Endodermal cell (in vitro differentiated cells): ENCODE results near the gene METTL2B. TPM values are rescaled to one million over a fixed set of nuclear protein-coding genes. Genes with fewer than 3 reads are reported as not detected.

Experiments
- DNase-seq: peaks from one replicate; pipeline ENCODE4 v3.0.0-alpha.2; 2017
- H3K27ac ChIP-seq: 2 replicates; pipeline ENCODE4 v1.5.1; 2013; ENCODE audit warnings: mild to moderate bottlenecking, low read depth, low read length, moderate library complexity
- H3K27me3 ChIP-seq: 2 replicates; pipeline ENCODE4 v1.6.1; 2013; ENCODE audit warnings: mild to moderate bottlenecking, low read length, moderate library complexity; ENCODE audit not compliant: insufficient read depth, control insufficient read depth, poor library complexity, severe bottlenecking
- H3K36me3 ChIP-seq: 2 replicates; pipeline ENCODE4 v1.7.0; 2013; ENCODE audit warnings: mild to moderate bottlenecking, low read length, moderate library complexity; ENCODE audit not compliant: control insufficient read depth, insufficient read depth
- H3K4me1 ChIP-seq: one replicate; pipeline ENCODE4 v1.7.0; 2013; ENCODE audit warnings: low read length; ENCODE audit not compliant: control insufficient read depth, insufficient read depth
- H3K4me3 ChIP-seq: 2 replicates; pipeline ENCODE4 v1.5.1; 2013; ENCODE audit warnings: mild to moderate bottlenecking, low read length, moderate library complexity
- H3K9ac ChIP-seq: 2 replicates; pipeline ENCODE4 v1.6.1; 2013; ENCODE audit warnings: mild to moderate bottlenecking, low read length, moderate library complexity; ENCODE audit not compliant: poor library complexity, severe bottlenecking; ENCODE audit errors: extremely low read depth
- H3K9me3 ChIP-seq: 2 replicates; pipeline ENCODE4 v1.6.1; 2013; ENCODE audit warnings: mild to moderate bottlenecking, low read length, moderate library complexity; ENCODE audit not compliant: control insufficient read depth
- H3K27ac Mint-ChIP-seq: 2 replicates; pipeline ENCODE4 v1.8.0; 2020; ENCODE audit warnings: mixed read lengths
- H3K27me3 Mint-ChIP-seq: 2 replicates; pipeline ENCODE4 v1.8.0; 2021; ENCODE audit warnings: mild to moderate bottlenecking, mixed read lengths; ENCODE audit not compliant: insufficient read depth
- H3K36me3 Mint-ChIP-seq: 2 replicates; pipeline ENCODE4 v1.8.0; 2020; ENCODE audit warnings: low read depth, mixed read lengths
- H3K4me1 Mint-ChIP-seq: 2 replicates; pipeline ENCODE4 v1.8.0; 2020; ENCODE audit warnings: mixed read lengths
- H3K4me3 Mint-ChIP-seq: 2 replicates; pipeline ENCODE4 v1.8.0; 2020; ENCODE audit warnings: mild to moderate bottlenecking, moderate library complexity, mixed read lengths
- H3K9me3 Mint-ChIP-seq: 2 replicates; pipeline ENCODE4 v1.8.0; 2020; ENCODE audit warnings: mild to moderate bottlenecking, mixed read lengths
- WGBS, 2 experiments: methylation state at CpG; one replicate each; pipeline versions ENCODE4 v1.1.5 to v1.1.7; 2013; ENCODE audit warnings: missing lambda C conversion rate in 2 of 2, mixed read lengths in 1 of 2; ENCODE audit not compliant: insufficient coverage in 1 of 2, insufficient read length in 1 of 2; 5-methylcytosine and 5-hydroxymethylcytosine counted together
- total RNA-seq, 2 donors: library from RNA; stranded (reverse); fragmentation: NEBNext Ultra II Directional in 1 of 2; extraction: Animal tissue kit (Norgen Biotek cat#: 25700) in 1 of 2; gene quantifications; 2 replicates in 1 of 2; 3 replicates in 1 of 2; pipeline ENCODE4 v1.2.1, GENCODE V29; 2021
- TF ChIP-seq, protein P1 (sequence below): fragments of 200-600 bp; sonication (generic); conservative IDR thresholded peaks from 2 replicates; pipeline ENCODE4 v1.5.0; 2021; ENCODE audit warnings: antibody characterized with exemption, mild to moderate bottlenecking

The METTL2B gene
- total RNA-seq, 2 donors from 2014 or later, result 39.8 to 50.5 TPM

DNA sequence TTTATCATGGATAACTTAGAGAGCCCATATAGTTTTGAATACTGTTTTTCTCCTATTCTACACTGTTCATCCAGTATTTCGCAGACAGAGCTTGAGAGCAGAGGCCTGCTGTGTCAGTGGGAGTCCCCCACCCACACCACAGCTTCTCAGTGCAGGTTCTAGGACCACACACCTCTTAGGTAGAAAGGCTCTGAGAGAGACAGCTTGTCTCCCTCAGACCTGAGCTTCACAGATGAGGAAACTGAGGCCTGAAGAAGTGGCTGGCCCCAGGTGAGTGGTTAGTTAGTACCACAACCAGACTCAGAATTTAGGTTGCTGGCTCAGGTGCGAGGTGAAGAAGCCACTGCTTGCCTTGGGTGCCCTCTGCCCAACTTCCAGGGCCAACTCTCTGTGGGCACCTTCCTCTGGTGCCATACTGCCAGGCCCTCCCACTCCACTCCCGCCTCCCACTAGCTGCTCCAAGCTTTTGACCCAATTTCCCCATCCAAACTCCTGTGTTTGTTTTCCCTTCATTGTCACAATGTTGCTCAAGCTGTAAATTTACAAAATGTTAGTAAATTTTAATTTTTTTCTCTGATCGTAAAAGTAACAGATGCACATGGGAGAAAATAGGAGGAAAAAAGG, 28.5 kb upstream of the METTL2B start:
- Histone ChIP-seq H3K36me3 (no peaks in the 10 kb centered on the region), H3K4me1 (peaks cover 2% of the 10 kb centered on the region), H3K27me3 (no peaks in the 10 kb centered on the region), H3K9ac (no peak overlapping the region), H3K27ac (no peak overlapping the region), H3K4me3 (no peak overlapping the region), H3K9me3 (no peaks in the 10 kb centered on the region)
- H3K9me3 Mint-ChIP-seq, result no peaks in the 10 kb centered on the region
- TF ChIP-seq, protein P1, sequence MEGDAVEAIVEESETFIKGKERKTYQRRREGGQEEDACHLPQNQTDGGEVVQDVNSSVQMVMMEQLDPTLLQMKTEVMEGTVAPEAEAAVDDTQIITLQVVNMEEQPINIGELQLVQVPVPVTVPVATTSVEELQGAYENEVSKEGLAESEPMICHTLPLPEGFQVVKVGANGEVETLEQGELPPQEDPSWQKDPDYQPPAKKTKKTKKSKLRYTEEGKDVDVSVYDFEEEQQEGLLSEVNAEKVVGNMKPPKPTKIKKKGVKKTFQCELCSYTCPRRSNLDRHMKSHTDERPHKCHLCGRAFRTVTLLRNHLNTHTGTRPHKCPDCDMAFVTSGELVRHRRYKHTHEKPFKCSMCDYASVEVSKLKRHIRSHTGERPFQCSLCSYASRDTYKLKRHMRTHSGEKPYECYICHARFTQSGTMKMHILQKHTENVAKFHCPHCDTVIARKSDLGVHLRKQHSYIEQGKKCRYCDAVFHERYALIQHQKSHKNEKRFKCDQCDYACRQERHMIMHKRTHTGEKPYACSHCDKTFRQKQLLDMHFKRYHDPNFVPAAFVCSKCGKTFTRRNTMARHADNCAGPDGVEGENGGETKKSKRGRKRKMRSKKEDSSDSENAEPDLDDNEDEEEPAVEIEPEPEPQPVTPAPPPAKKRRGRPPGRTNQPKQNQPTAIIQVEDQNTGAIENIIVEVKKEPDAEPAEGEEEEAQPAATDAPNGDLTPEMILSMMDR, result no peak
- peaks cover 19% of the 10 kb centered on the region for H3K4me1 Mint-ChIP-seq
- peaks cover 19% of the 10 kb centered on the region for H3K27me3 Mint-ChIP-seq
- H3K27ac Mint-ChIP-seq, result no peak overlapping the region
- DNase-seq, result no peak
- H3K4me3 Mint-ChIP-seq, result no peak overlapping the region
- H3K36me3 Mint-ChIP-seq, result no peaks in the 10 kb centered on the region
- WGBS, 2 experiments, result 70% methylated on average over 4 of the region's 4 CpGs; no CpG with 5 or more reads in 1 of the 2 experiments

GRCh38 chr7:128448751-128449302, 27.7 kb upstream of the METTL2B start:
- no peak overlapping the region for H3K9ac ChIP-seq
- WGBS, 2 experiments, result 96 to 100% methylated on average over 4 to 6 of the region's 6 CpGs
- H3K27ac ChIP-seq, result no peak overlapping the region
- no peaks in the 10 kb centered on the region for H3K9me3 ChIP-seq
- H3K27me3 ChIP-seq, result no peaks in the 10 kb centered on the region
- Mint-ChIP-seq H3K36me3 (no peaks in the 10 kb centered on the region), H3K4me3 (no peak overlapping the region), H3K27me3 (peaks cover 18% of the 10 kb centered on the region), H3K27ac (no peak overlapping the region), H3K9me3 (no peaks in the 10 kb centered on the region), H3K4me1 (peaks cover 20% of the 10 kb centered on the region)
- peaks cover 7% of the 10 kb centered on the region for H3K4me1 ChIP-seq
- no peaks in the 10 kb centered on the region for H3K36me3 ChIP-seq
- TF ChIP-seq, protein P1, result no peak
- H3K4me3 ChIP-seq, result no peak overlapping the region
- DNase-seq, result no peak

DNA sequence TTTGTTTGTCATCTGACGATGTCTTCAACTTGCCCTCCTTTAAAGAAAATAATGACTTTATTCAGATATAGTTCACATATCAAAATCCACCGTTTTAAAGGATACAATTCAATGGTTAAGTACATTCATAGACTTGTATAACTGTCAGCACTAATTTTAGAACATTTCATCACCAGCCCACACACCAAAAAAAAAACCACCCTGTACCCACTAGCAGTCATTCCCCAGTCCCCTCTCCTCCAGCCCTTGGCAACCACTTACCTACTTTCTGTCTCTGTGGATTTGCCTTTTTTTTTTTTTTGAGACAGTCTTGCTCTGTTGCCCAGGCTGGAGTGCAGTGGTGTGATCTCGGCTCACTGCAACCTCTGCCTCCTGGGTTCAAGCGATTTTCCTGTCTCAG, 26.1 kb upstream of the METTL2B start:
- Histone ChIP-seq H3K27me3 (no peaks in the 10 kb centered on the region), H3K4me1 (peaks cover 15% of the 10 kb centered on the region), H3K4me3 (no peak overlapping the region), H3K9me3 (no peaks in the 10 kb centered on the region), H3K36me3 (no peaks in the 10 kb centered on the region), H3K9ac (no peak overlapping the region), H3K27ac (no peak overlapping the region)
- DNase-seq, result no peak
- WGBS, 2 experiments, result 81 to 92% methylated on average over 4 of the region's 4 CpGs
- H3K9me3 Mint-ChIP-seq, result no peaks in the 10 kb centered on the region
- TF ChIP-seq, protein P1, result no peak
- peaks cover 29% of the 10 kb centered on the region for H3K4me1 Mint-ChIP-seq
- H3K27ac Mint-ChIP-seq, result no peak overlapping the region
- H3K27me3 Mint-ChIP-seq, result peaks cover 18% of the 10 kb centered on the region
- H3K4me3 Mint-ChIP-seq, result no peak overlapping the region
- H3K36me3 Mint-ChIP-seq, result no peaks in the 10 kb centered on the region
